Endothelial cell of hepatic sinusoid (primary cell): Measurements from ENCODE around the gene BLTP2.
"Not testable (repeated sequence)": the region's sequence is repeated elsewhere in the genome, so short reads cannot be mapped to it uniquely, and the experiment has no call there.

Experiments
- in situ Hi-C: cut with HindIII; loops from 2 replicates; pipeline ENCODE4 v1.10.0; 2017; ENCODE audit warnings: low sequenced_read_pairs

BLTP2 gene

GRCh38 chr17:28644787-28645575 is at the start of gene BLTP2:
BLTP2 (minus strand) TSS chr17:28645158; CDS start chr17:28645056, 102 bp downstream.
- in situ Hi-C loops = no loop called here

GRCh38 chr17:28693869-28694268 is 48.9 kb upstream of the BLTP2 start:
- in situ Hi-C loops = no loop called here

GRCh38 chr17:28689011-28689410 is 44.1 kb upstream of the BLTP2 start:
- in situ Hi-C loops = no loop called here

GRCh38 chr17:28688481-28688880 is 43.5 kb upstream of the BLTP2 start:
- in situ Hi-C loops = no loop called here

- in situ Hi-C loops = no loop called here
These were observed 41.3 kb upstream of the BLTP2 start for GRCh38 chr17:28686296-28686695.

- in situ Hi-C loops = no loop called here
These were observed 40.4 kb upstream of the BLTP2 start for GRCh38 chr17:28685366-28685765.

- in situ Hi-C loops = no loop called here
These were observed 40.0 kb upstream of the BLTP2 start for GRCh38 chr17:28684963-28685362.

- in situ Hi-C loops = no loop called here
These were observed 37.7 kb upstream of the BLTP2 start for GRCh38 chr17:28682655-28683054.

GRCh38 chr17:28675980-28676379 is 31.0 kb upstream of the BLTP2 start:
- in situ Hi-C loops = no loop called here

- in situ Hi-C loops = no loop called here
These were observed 30.5 kb upstream of the BLTP2 start for GRCh38 chr17:28675490-28675889.

- in situ Hi-C loops = loop anchor here (5.0 to 10.0 kb wide), 2 partner anchors 43 to 55 kb away; partner anchors contain the start of genes NEK8 and TLCD1
These were observed 25.0 kb upstream of the BLTP2 start for GRCh38 chr17:28669918-28670317.

- in situ Hi-C loops = loop anchor here (10.0 kb wide), 1 partner anchor 57 kb away; the partner anchor contains the start of genes NEK8 and TLCD1
These were observed 22.9 kb upstream of the BLTP2 start for GRCh38 chr17:28667870-28668269.

- in situ Hi-C loops = loop anchor here (10.0 kb wide), 1 partner anchor 59 kb away; the partner anchor contains the start of genes NEK8 and TLCD1
These were observed 21.0 kb upstream of the BLTP2 start for GRCh38 chr17:28665994-28666393.

GRCh38 chr17:28663723-28664122 is 18.8 kb upstream of the BLTP2 start:
- in situ Hi-C loops = loop anchor here (10.0 kb wide), 1 partner anchor 61 kb away; the partner anchor contains the start of genes NEK8 and TLCD1

- in situ Hi-C loops = loop anchor here (10.0 kb wide), 1 partner anchor 62 kb away; the partner anchor contains the start of genes NEK8 and TLCD1
These were observed 17.5 kb upstream of the BLTP2 start for GRCh38 chr17:28662527-28662829.

GRCh38 chr17:28661635-28662526 is 16.9 kb upstream of the BLTP2 start, which contains the start of the genes SDF2 and SUPT6H:
SDF2 (minus strand) TSS chr17:28661906; CDS start chr17:28661876, 30 bp downstream.
SUPT6H (plus strand) TSS chr17:28662205; CDS start chr17:28673402, 11,197 bp downstream.
- in situ Hi-C loops = loop anchor here (10.0 kb wide), 1 partner anchor 63 kb away; the partner anchor contains the start of genes NEK8 and TLCD1

- in situ Hi-C loops = not testable (repeated sequence)
These were observed 14.5 kb upstream of the BLTP2 start for GRCh38 chr17:28659497-28659881.

- in situ Hi-C loops = not testable (repeated sequence)
These were observed 14.0 kb upstream of the BLTP2 start for GRCh38 chr17:28658766-28659496.

- in situ Hi-C loops = not testable (repeated sequence)
These were observed 13.4 kb upstream of the BLTP2 start for GRCh38 chr17:28658342-28658741.

GRCh38 chr17:28657756-28658155 is 12.8 kb upstream of the BLTP2 start:
- in situ Hi-C loops = no loop called here

GRCh38 chr17:28655160-28655559 is 10.2 kb upstream of the BLTP2 start:
- in situ Hi-C loops = no loop called here
